ENCODE data around the gene FAM90A26.
A peak's percentile ranks its signal among the peaks of the same experiment; 100 is the strongest.
"Not testable (repeated sequence)": the region's sequence is repeated elsewhere in the genome, so short reads cannot be mapped to it uniquely, and the experiment has no call there.

Gene FAM90A26

GRCh38 chr4:9169791-9170459 lies at the start of gene FAM90A26:
FAM90A26 (plus strand) TSS chr4:9170409; CDS start chr4:9173173, 2,764 bp downstream.
- DNase-seq (ENCODE audit: low read depth): not testable (repeated sequence)

GRCh38 chr4:9122711-9123110 lies 47.5 kb upstream of the FAM90A26 start:
- not testable (repeated sequence) for DNase-seq (ENCODE audit: low read depth)

- DNase-seq (ENCODE audit: low read depth): peak; percentile 13
These were observed 46.6 kb upstream of the FAM90A26 start for GRCh38 chr4:9123572-9124007.

- not testable (repeated sequence) for DNase-seq (ENCODE audit: low read depth)
These were observed 44.5 kb upstream of the FAM90A26 start for GRCh38 chr4:9125601-9126161.

GRCh38 chr4:9131420-9131819 lies 38.8 kb upstream of the FAM90A26 start:
- DNase-seq (ENCODE audit: low read depth): not testable (repeated sequence)

GRCh38 chr4:9132849-9133248 lies 37.4 kb upstream of the FAM90A26 start:
- DNase-seq (ENCODE audit: low read depth): not testable (repeated sequence)

- not testable (repeated sequence) for DNase-seq (ENCODE audit: low read depth)
These were observed 36.2 kb upstream of the FAM90A26 start for GRCh38 chr4:9134011-9134410.

GRCh38 chr4:9134556-9134955 lies 35.7 kb upstream of the FAM90A26 start:
- not testable (repeated sequence) for DNase-seq (ENCODE audit: low read depth)

GRCh38 chr4:9141050-9141449 lies 29.2 kb upstream of the FAM90A26 start:
- DNase-seq (ENCODE audit: low read depth): not testable (repeated sequence)

GRCh38 chr4:9142786-9143185 lies 27.4 kb upstream of the FAM90A26 start:
- not testable (repeated sequence) for DNase-seq (ENCODE audit: low read depth)

- no peak for DNase-seq (ENCODE audit: low read depth)
These were observed 26.7 kb upstream of the FAM90A26 start for GRCh38 chr4:9143421-9144080.

GRCh38 chr4:9146967-9147366 lies 23.2 kb upstream of the FAM90A26 start:
- DNase-seq (ENCODE audit: low read depth): no peak

GRCh38 chr4:9147368-9147767 lies 22.8 kb upstream of the FAM90A26 start:
- DNase-seq (ENCODE audit: low read depth): not testable (repeated sequence)

- DNase-seq (ENCODE audit: low read depth): not testable (repeated sequence)
These were observed 21.4 kb upstream of the FAM90A26 start for GRCh38 chr4:9148611-9149409.

GRCh38 chr4:9151809-9152179 lies 18.4 kb upstream of the FAM90A26 start:
- not testable (repeated sequence) for DNase-seq (ENCODE audit: low read depth)

- DNase-seq (ENCODE audit: low read depth): peak; percentile 84
These were observed 17.8 kb upstream of the FAM90A26 start for GRCh38 chr4:9152180-9153007.

GRCh38 chr4:9153008-9153570 lies 17.1 kb upstream of the FAM90A26 start:
- peak; percentile 90 for DNase-seq (ENCODE audit: low read depth)

- not testable (repeated sequence) for DNase-seq (ENCODE audit: low read depth)
These were observed 16.5 kb upstream of the FAM90A26 start for GRCh38 chr4:9153571-9154157.

GRCh38 chr4:9155101-9155886 lies 14.9 kb upstream of the FAM90A26 start:
- not testable (repeated sequence) for DNase-seq (ENCODE audit: low read depth)

GRCh38 chr4:9158392-9158791 lies 11.8 kb upstream of the FAM90A26 start:
- DNase-seq (ENCODE audit: low read depth): not testable (repeated sequence)

Data from stromal cell of bone marrow (primary cell).